ENCODE data around the gene RUNX2.

GRCh38 chr6:45415315-45415714 lies 87.2 kb downstream of the RUNX2 start:
- TF ChIP-seq POLR2A (IDR thresholded peaks at IDR 0.05; ENCODE audit: low read depth, low read length) = no peak
- no peak for TF ChIP-seq POLR2AphosphoS5 (IDR thresholded peaks at IDR 0.05; ENCODE audit: low read depth, low read length)
- no peak for TF ChIP-seq TAF1 (IDR thresholded peaks at IDR 0.05; ENCODE audit: borderline replicate concordance, low read depth, low read length)
